GM19452 (cell line): ENCODE data around the gene NGRN.
A peak's percentile ranks its signal among the peaks of the same experiment; 100 is the strongest.
"Not testable (repeated sequence)": the region's sequence is repeated elsewhere in the genome, so short reads cannot be mapped to it uniquely, and the experiment has no call there.

Experiments used
- ATAC-seq: cut with Tn5 transposase; IDR thresholded peaks from one replicate; pipeline ENCODE4 v1.9.1; 2021; ENCODE audit not compliant: unreplicated experiment

The NGRN gene

DNA sequence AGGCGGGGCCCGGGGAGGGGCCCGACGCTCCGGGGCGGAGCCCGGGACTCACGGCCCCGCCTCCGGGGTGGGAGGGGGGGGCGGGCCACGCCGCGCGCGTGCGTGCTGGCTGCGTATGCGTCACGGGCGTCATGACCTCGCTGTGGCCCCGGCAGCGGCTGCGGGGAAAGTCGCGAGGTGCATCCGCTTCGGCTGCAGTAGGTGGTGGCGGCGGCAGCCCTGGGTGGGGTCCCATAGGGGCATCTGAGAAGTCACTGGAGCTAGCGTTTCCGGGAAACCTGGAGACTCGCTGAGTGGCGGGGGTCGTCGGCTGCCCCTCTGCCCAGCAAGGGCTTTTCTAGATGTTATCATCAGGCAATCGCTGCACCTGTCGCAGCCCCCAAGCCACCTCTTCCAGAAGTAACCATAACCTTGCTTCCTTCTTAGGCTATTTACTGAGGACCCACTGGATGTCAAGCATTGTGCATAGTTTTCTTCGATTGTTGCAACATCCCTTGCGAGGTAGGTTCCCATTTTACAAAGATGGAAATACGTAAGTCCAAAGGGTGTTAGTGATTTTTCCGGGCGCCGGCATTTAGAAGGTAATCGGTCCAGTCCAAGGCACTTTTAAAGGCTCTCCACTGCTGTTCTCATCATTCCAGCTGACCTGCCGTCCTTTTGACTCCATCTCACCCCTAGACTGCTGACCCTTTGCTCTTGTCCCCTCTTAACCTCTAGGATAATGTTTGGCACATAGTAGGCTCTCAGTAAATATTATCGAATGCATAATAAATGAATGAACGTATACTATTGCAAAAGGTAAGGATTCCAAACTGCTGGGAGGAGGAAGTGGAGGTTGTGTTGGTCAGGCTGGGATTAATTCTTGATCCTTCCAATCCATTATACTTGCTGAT lies 31.1 kb upstream of the NGRN start, which contains the start of gene GDPGP1:
Gene GDPGP1, plus strand, starts transcription at position 114 of the 893 bp plus-strand sequence. CDS start 6,700 bp downstream, outside the sequence.
- peak; percentile 62 for ATAC-seq

DNA sequence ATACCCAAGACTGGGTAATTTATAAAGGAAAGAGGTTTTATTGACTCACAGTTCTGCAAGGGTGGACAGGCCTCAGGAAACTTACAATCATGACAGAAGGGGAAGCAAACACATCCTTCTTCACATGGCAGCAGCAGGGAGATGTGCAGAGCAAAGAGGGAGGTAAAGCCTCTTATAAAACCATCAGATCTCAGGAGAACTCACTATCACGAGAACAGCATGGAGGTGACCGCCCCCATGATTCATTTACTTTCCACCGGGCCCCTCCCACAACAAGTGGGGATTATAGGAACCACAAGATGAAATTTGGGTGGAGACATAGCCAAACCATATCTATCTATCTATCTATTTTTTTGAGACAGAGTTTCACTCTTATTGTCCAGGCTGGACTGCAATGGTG lies 26.1 kb upstream of the NGRN start:
- no peak for ATAC-seq

DNA sequence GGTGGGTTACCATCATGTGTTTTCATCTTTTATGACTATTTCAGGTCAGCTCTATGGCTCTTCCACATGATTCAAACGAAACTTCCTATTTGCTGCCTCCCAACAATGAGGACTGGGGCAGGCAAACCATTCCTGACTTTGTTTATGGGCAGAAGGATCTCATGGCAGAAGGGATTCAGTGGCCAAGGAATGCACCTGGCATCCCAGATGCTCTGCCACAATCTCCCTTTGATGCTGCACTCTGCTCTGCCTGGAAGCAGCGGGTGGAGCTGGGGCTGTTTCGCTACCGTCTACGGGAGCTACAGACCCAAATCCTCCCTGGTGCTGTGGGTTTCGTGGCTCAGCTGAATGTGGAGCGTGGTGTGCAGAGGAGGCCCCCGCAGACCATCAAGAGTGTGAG lies 24.6 kb upstream of the NGRN start:
- ATAC-seq = no peak

DNA sequence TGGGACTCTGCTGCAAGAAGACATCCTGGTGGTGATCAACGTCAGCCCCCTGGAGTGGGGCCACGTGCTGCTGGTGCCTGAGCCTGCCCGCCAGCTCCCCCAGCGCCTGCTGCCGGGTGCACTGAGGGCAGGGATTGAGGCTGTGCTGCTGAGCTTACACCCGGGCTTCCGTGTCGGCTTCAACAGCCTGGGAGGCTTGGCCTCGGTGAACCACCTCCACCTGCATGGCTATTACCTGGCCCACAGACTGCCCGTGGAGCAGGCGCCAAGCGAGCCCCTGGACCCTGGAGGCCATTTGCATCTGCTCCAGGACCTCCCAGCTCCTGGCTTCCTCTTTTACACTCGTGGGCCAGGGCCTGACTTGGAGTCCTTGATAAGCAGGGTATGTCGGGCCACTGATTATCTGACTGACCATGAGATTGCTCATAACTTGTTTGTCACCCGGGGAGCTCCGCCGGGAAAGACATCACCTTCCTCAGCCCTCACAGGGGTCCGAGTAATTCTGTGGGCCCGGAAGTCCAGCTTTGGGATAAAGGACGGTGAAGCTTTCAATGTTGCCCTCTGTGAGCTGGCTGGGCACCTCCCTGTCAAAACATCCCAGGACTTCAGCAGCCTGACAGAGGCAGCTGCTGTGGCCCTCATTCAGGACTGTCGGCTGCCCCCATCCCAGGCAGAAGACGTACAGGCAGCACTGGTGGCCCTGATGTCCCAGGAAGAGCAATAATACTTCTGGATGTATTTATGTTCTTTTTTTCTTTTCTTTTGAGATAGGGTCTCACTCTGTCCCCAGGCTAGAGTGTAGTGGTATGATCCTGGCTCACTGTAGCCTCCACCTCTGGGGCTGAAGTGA lies 23.9 kb upstream of the NGRN start:
- ATAC-seq = no peak

DNA sequence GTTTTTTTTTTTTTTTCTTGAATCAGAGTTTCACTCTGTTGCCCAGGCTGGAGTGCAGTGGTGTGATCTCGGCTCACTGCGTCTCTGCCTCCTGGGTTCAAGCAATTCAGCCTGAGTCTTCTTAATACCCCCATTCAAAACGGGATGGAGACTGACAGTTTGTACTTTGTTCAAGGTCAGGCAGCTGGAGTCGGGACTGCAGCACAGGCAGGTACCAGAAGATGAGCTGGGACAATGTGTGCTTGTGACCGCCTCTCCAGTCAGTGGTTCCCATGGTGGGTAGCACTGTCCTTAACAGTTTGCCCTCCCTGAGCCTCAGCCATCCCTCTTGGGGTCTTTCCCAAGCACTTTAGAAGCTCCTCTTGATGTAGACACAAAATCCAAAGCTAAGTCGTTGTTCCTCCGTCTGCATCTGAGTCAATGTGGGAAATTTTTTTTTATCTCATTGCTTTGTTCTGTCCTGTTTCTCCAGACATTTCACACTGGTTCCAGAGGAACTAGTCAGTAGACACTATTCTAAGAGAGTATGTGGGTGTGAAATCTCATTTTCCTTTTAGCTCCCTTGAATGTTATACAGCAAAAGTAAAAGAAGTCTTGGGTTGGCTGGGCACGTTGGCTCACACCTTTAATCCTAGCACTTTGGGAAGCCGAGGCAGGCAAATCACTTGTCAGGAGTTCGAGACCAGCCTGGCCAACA lies 21.4 kb upstream of the NGRN start:
- no peak for ATAC-seq

DNA sequence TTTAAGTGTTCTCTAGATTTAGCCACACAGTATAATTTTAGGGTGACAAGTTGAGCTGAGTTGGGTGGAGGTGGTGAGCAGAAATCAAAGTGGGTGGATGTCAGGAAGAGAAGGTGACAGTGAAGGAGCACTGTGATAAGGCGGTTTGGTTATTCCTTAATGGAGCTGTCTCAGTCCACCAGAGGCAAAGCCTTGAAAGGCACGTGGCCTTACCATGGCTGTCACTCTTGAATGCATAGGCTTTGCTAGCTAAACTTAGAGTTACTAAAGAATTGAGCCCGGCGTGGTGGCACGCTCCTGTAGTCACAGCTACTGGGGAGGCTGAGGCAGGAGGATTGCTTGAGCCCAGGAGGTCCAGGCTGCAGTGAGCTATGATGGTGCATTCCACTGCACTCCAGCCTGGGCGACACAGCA lies 16.7 kb upstream of the NGRN start:
- no peak for ATAC-seq

DNA sequence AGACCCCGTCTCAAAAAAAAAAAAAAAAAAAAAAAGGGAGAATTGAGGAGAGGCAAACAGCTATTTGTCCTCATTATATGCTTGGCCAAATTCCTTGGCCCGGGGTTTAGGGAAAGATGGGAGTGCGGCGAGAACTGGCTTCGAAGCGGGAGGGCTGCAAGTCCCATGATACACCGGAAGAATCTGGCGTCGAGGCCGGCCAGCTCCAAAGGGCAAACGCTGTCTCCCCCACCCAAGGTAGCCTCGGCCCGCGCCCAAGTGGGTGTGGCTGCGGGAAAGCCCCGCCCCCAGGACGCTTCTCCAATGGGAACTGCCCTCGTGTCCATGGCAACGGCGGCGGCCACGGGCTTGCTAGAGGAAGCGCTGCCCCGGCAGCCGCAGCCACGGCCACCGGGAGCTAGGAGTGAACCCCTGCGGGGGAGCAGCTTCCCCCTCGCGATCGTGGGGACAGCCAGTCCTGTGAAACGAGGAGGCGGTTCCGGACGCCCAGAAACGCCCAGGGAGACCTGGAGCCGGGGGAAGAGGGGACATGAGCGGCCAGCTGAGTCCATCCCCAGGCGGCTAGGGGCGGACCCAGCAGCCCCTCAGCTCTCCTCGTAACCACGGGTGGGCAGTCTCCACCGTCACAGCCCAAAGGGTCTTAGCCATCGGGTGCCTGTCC lies 16.1 kb upstream of the NGRN start, which contains the start of gene TTLL13:
Gene TTLL13, plus strand, starts transcription at position 354 of the 661 bp plus-strand sequence. CDS start 1,075 bp downstream, outside the sequence.
- peak; percentile 83 for ATAC-seq

DNA sequence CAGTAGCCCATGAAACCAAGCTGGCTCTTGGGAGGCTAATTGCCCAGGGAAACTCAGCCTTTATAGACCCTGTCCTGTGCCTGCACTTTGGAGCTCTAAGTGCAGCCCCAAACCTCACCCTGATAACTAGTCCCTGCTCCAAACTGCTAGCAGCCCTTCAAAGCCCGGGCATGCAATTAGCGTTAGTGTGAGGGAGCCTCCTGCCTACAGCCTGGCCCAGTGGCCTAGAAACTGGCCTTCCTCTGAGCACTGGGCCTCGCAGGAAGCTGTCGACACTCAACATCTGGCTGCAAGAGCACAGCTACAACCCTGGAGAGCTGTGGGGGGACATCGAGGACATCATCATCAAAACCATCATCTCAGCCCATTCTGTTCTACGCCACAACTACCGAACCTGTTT lies 7.7 kb upstream of the NGRN start:
- no peak for ATAC-seq

DNA sequence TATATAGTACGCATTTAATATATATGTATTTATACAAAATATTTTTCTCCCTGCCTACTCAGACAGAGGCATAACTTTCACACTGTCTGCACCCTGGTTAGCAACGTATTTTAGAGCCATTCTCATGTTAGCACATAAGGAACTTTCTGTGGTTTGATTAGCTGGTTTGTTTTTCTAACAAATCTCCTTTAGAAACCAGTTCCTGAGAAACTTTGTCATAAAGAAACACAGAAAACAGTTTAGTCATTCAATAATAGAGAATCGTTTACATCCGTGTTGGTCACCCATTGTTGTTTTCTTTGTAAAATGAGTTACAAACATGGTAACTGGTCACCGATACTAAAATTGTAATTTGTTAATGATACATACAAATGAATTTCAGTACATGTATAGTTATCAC lies 5.9 kb upstream of the NGRN start:
- peak; percentile 86 for ATAC-seq

DNA sequence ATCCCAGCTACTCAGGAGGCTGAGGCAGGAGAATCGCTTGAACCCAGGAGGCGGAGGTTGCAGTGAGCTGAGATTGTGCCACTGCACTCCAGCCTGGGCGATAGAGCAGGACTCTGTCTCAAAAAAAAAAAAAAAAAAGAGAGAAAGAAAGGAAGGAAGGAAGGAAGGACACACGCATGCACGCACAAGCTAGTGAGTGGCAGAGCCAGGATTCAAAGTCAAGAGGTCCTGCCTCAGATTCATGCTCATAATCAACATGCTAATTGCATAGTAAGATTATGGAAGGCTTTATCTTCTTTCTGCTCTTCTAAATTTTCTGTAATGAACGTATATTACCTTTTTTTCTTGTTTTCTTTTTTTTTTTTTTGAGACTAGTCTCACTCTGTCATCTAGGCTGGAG lies 4.7 kb upstream of the NGRN start:
- ATAC-seq = not testable (repeated sequence)

DNA sequence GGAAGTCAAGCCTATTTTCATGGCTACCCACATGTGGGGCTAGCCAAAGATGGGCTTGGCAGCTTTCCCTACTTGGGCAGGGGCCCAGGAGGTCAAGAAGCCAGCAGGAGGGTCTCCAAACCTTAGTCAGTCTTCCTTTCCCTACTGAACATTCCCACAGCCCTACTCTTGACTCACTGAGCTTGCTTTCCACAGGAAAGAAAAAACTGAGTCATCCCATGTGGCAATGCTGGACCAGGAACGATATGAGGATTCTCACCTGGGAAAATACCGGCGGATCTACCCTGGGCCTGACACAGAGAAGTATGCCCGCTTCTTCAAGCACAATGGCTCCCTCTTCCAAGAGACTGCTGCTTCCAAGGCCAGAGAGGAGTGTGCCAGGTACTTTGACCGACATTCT lies 3.7 kb upstream of the NGRN start:
- no peak for ATAC-seq

DNA sequence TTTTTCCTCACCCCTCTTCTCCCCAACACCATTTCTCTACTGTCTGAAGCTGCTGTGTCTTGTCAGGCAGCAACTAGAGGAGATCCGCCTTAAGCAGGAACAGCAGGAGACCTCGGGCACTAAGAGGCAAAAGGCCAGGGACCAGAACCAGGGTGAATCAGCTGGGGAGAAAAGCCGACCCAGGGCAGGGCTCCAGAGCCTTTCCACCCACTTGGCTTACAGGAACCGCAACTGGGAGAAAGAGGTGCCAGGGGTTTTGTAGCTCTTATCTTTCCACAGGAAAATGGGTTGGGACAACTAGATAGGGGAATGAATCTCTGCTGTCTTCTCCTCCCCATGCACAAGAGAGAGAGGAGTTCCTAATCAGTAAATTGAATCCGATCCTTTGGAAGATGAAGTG lies 3.0 kb upstream of the NGRN start:
- no peak for ATAC-seq

DNA sequence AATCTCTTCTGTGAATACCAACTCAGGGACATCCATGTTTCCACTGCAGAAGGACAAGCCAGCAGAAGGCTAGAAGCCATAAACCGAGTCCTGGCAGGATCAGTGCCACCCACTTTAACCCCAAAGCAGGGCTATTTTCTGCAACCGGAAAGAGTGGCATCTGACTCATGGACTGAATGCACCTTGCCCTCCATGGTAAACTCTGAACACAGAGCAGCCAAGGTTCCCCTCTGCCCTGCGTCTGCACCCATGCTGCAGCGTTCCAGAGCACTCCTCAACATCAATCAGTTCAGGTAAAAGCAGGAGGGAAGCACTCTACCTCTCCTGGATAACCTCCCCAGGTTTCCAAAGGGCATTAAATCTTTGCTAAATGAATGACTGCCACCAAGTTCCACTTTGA lies 801 bp upstream of the NGRN start:
- no peak for ATAC-seq

DNA sequence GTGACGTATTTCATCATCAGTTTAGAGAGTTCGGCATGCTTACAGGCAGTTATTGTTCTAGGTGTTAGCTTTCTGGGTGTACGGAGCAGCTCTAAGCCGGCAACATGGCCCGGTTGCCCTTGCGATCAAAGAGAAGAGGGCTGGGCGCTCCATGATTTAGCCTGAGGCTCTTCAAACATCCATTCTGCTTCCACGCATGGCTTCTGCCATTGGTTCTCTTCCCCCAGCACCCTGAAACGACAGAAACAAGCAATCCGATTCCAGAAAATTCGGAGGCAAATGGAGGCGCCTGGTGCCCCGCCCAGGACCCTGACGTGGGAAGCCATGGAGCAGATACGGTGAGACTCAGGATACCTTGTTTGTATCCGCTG lies 574 bp downstream of the NGRN start:
- ATAC-seq = peak; percentile 8

DNA sequence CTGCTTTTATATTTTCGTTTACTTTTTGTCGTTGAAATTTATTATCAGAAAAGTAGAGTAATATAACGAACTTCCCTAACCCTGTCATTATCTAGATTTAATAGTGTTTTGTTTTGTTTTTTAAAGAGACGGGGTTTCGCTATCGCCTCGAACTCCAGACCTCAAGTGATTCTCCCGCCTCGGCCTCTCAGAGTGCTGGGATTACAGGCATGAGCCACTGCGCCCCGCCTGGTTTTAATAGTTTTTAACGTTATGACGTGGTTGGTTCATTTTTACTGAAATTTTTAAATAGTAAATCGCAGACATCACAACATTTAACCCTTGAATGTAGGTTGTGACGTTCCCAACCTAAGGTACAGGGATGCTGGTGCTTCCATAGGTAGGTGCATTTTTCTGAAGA lies 1.0 kb downstream of the NGRN start:
- ATAC-seq = no peak

DNA sequence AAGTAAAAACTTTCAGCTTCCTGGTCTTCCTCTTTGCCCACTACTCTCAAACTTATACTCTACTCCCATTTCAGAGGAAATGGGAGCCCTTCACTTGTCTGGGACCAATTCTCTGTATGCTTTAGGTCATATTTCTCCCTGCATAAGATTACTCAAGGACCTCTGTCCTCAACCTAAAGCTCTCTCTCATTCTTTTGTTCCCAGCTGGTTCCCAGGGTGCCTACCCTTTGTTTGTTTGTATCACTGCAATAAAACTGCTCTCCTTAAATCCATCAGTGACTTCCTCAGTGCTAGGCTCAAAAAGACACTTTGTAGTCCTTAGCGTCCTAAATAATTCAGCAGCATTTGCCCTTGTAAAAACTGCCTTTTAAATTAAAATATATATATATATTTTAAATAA lies 2.9 kb downstream of the NGRN start:
- ATAC-seq = no peak

DNA sequence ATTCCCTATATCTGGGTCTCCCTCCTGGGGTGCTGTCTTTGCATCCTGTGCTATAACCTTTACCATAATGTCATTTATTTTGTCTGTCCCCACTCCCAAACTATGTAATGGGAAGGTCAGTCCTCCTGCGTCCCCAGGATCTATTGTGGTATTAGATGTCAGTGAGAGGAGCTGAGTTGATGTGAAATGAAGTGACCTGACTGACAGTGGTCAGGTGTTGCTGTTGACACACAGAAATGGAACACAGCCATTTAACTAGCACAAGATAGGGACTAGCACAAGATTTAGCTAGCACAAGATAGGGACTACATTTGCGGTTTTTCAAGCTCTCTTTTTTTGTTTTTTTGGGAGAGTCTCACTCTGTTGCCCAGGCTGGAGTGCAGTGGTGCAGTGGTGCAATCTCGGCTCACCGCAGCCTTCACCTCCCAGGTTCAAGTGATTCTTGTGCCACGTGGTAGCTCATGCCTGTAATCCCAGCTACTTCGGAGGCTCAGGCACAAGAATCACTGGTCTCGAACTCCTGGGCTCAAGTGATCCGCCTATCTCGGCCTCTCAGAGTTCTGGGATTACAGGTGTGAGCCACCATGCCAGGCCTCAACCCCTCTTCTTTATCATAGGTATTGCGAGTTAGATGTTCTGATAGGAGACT lies 5.2 kb downstream of the NGRN start:
- ATAC-seq = no peak

DNA sequence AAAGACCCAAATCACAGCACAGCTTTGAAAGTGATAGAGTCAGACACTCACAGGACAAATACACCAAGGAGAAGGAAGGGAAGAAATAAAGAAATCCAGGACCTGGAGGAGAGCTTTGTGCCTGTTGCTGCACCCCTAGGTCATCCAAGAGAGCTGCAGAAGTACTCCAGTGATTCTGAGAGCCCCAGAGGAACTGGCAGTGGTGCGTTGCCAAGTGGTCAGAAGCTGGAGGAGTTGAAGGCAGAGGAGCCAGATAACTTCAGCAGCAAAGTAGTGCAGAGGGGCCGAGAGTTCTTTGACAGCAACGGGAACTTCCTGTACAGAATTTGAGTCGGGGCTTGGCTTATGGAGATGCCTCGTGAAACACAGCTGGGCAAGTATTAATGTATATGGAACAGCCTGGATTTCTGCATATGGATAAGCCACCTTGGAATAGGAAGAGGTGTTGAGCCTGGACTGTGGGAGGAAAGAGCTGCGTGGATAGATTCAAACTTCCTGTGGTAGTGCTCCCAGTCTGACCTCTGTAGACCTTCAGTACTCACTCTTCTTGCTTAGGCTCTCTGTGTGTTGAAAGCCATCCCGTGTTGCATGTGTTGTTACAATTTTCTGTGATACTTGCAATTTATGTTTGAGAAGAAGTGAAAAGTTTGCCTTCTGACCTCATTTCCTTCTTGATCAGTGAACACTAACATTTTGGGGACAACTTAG lies 6.1 kb downstream of the NGRN start:
- ATAC-seq = no peak

DNA sequence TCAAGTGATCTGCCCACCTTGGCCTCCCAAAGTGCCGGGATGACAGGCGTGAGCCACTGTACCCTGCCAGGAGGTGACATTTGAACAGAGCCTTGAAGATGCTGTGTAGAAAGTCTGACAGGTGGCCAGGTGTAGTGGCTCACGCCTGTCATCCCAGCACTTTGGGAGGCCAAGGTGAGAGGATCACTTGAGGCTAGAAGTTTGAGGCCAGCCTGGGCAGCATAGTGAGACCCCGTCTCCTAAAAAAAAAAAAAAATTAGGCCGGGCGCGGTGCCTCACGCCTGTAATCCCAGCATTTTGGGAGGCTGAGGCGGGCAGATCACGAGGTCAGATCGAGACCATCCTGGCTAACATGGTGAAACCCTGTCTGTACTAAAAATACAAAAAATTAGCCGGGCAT lies 13.0 kb downstream of the NGRN start:
- not testable (repeated sequence) for ATAC-seq

DNA sequence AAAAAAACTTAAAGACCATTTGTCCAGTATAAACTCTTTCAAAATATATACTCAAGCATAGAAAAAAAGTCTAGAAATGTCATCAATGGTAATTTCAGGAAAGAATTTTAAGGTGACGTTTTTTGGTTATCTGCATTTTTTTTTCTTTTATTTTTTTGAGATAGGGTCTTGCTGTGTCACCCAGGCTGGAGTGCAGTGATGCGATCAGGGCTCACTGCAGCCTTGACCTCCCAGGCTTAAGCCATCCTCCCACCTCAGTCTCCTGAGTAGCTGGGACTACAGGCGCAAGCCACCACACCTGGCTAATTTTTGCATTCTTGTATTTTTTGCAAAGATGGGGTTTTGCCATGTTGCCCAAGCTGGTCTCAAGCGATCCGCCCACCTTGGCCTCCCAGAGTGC lies 15.3 kb downstream of the NGRN start:
- ATAC-seq = not testable (repeated sequence)
